Vagina (tissue), 2 donors: Measurements from ENCODE around the gene GUCY2C. TPM values are rescaled to one million over a fixed set of nuclear protein-coding genes. Genes with fewer than 3 reads are reported as not detected.

Experiments
- DNase-seq, 2 donors: peaks; one replicate each; pipeline ENCODE4 v3.0.0-alpha.2; 2017; ENCODE audit errors: extremely low spot score in 2 of 2
- H3K27ac ChIP-seq: fragments of 200-600 bp; sonication (generic); one replicate; pipeline ENCODE4 v1.5.1; 2019
- H3K27me3 ChIP-seq: fragments of 200-600 bp; sonication (generic); one replicate; pipeline ENCODE4 v1.5.1; 2019
- H3K36me3 ChIP-seq, 2 donors: fragments of 200-600 bp; sonication (generic); one replicate each; pipeline ENCODE4 v1.5.1; 2017 to 2019
- H3K4me1 ChIP-seq: fragments of 200-600 bp; sonication (generic); one replicate; pipeline ENCODE4 v1.5.1; 2019
- H3K4me3 ChIP-seq, 2 donors: fragments of 200-600 bp; sonication (generic); 1 replicate in 1 of 2; 2 replicates in 1 of 2; pipeline ENCODE4 v1.5.1; 2016 to 2019
- H3K9me3 ChIP-seq: fragments of 200-600 bp; sonication (generic); one replicate; pipeline ENCODE4 v1.5.1; 2019
- CTCF ChIP-seq, 3 experiments: fragments of 450-650 bp in 2 of 3; fragments of 200-600 bp in 1 of 3; sonication (generic) in 1 of 3; IDR thresholded peaks; one replicate each; pipeline ENCODE4 v1.5.1; 2017 to 2019; ENCODE audit warnings: antibody characterized with exemption in 3 of 3, mild to moderate bottlenecking in 2 of 3, moderate library complexity in 2 of 3
- POLR2A ChIP-seq, 2 donors: fragments of 450-650 bp; IDR thresholded peaks; one replicate each; pipeline ENCODE4 v1.6.1; 2017; ENCODE audit warnings: antibody characterized with exemption in 2 of 2, mild to moderate bottlenecking in 2 of 2, moderate library complexity in 2 of 2
- POLR2AphosphoS5 ChIP-seq, 2 donors: sonication (generic); formaldehyde crosslinking; IDR thresholded peaks; one replicate each; pipeline ENCODE4 v1.9.0; 2017; ENCODE audit warnings: antibody characterized with exemption in 2 of 2, mild to moderate bottlenecking in 2 of 2, low read depth in 1 of 2; ENCODE audit not compliant: insufficient read depth in 1 of 2
- intact Hi-C: fragments of 100-400 bp; cut with DNase I; formaldehyde crosslinking; loops from one replicate; pipeline ENCODE4 v1.15.1; 2023
- total RNA-seq: library from RNA; depleted of rRNA; stranded (reverse); fragments of >200 nt; gene quantifications from one replicate; pipeline ENCODE4 v1.2.3, GENCODE V29; 2016

The GUCY2C gene
- total RNA-seq, 1 donor from 2014 or later, result 0.74 TPM

- Histone ChIP-seq H3K27ac (peak overlapping the region; percentile 30), H3K9me3 (no peaks in the 10 kb centered on the region), H3K27me3 (no peaks in the 10 kb centered on the region), H3K36me3 (no peaks in the 10 kb centered on the region), H3K4me1 (no peaks in the 10 kb centered on the region), H3K4me3 (no peak overlapping the region)
- no peak for DNase-seq
- intact Hi-C loops, result no loop called here
- no peak for TF ChIP-seq POLR2A (IDR thresholded peaks at IDR 0.05)
- TF ChIP-seq POLR2AphosphoS5 (IDR thresholded peaks at IDR 0.05; ENCODE audit: insufficient read depth in 1 of 2, low read depth in 1 of 2), result no peak
- no peak for TF ChIP-seq CTCF (IDR thresholded peaks at IDR 0.05)
Observed at GRCh38 chr12:14710632-14711320, 14.4 kb upstream of the GUCY2C start.

- H3K27ac ChIP-seq, result no peak overlapping the region
- no peaks in the 10 kb centered on the region for H3K27me3 ChIP-seq
- TF ChIP-seq CTCF (IDR thresholded peaks at IDR 0.05), result no peak
- TF ChIP-seq POLR2AphosphoS5 (IDR thresholded peaks at IDR 0.05; ENCODE audit: insufficient read depth in 1 of 2, low read depth in 1 of 2), result no peak
- TF ChIP-seq POLR2A (IDR thresholded peaks at IDR 0.05), result no peak
- intact Hi-C loops, result no loop called here
- DNase-seq, result no peak
- H3K4me3 ChIP-seq, result no peak overlapping the region
- no peaks in the 10 kb centered on the region for H3K4me1 ChIP-seq
- no peaks in the 10 kb centered on the region for H3K36me3 ChIP-seq
- H3K9me3 ChIP-seq, result no peaks in the 10 kb centered on the region
Observed at GRCh38 chr12:14701809-14702568, 5.6 kb upstream of the GUCY2C start.

GRCh38 chr12:14700935-14701334 lies 4.5 kb upstream of the GUCY2C start:
- H3K9me3 ChIP-seq, result no peaks in the 10 kb centered on the region
- no peak overlapping the region for H3K4me3 ChIP-seq
- no peak for TF ChIP-seq CTCF (IDR thresholded peaks at IDR 0.05)
- TF ChIP-seq POLR2A (IDR thresholded peaks at IDR 0.05), result no peak
- TF ChIP-seq POLR2AphosphoS5 (IDR thresholded peaks at IDR 0.05; ENCODE audit: insufficient read depth in 1 of 2, low read depth in 1 of 2), result no peak
- H3K4me1 ChIP-seq, result no peaks in the 10 kb centered on the region
- H3K27me3 ChIP-seq, result no peaks in the 10 kb centered on the region
- no peak for DNase-seq
- no peaks in the 10 kb centered on the region for H3K36me3 ChIP-seq
- no peak overlapping the region for H3K27ac ChIP-seq
- intact Hi-C loops, result no loop called here

- Histone ChIP-seq H3K27ac (no peak overlapping the region), H3K9me3 (no peaks in the 10 kb centered on the region), H3K4me3 (no peak overlapping the region), H3K36me3 (no peaks in the 10 kb centered on the region), H3K4me1 (no peaks in the 10 kb centered on the region), H3K27me3 (no peaks in the 10 kb centered on the region)
- DNase-seq, result no peak
- intact Hi-C loops, result no loop called here
- no peak for TF ChIP-seq POLR2A (IDR thresholded peaks at IDR 0.05)
- TF ChIP-seq CTCF (IDR thresholded peaks at IDR 0.05), result no peak
- no peak for TF ChIP-seq POLR2AphosphoS5 (IDR thresholded peaks at IDR 0.05; ENCODE audit: insufficient read depth in 1 of 2, low read depth in 1 of 2)
Observed at GRCh38 chr12:14699923-14700322, 3.5 kb upstream of the GUCY2C start.

GRCh38 chr12:14698555-14698954 lies 2.2 kb upstream of the GUCY2C start:
- Histone ChIP-seq H3K36me3 (no peaks in the 10 kb centered on the region), H3K9me3 (no peaks in the 10 kb centered on the region), H3K4me1 (no peaks in the 10 kb centered on the region), H3K27me3 (no peaks in the 10 kb centered on the region), H3K27ac (no peak overlapping the region), H3K4me3 (no peak overlapping the region)
- intact Hi-C loops, result no loop called here
- TF ChIP-seq POLR2A (IDR thresholded peaks at IDR 0.05), result no peak
- DNase-seq, result no peak
